COLO668 (cell line): ENCODE measurements around the gene COLEC12.
"Not testable (repeated sequence)": the region's sequence is repeated elsewhere in the genome, so short reads cannot be mapped to it uniquely, and the experiment has no call there.

Experiments
- DNase-seq: peaks from one replicate; lab custom pipeline; 2025; ENCODE audit not compliant: unreplicated experiment; lab: John Stamatoyannopoulos, UW

The COLEC12 gene

DNA sequence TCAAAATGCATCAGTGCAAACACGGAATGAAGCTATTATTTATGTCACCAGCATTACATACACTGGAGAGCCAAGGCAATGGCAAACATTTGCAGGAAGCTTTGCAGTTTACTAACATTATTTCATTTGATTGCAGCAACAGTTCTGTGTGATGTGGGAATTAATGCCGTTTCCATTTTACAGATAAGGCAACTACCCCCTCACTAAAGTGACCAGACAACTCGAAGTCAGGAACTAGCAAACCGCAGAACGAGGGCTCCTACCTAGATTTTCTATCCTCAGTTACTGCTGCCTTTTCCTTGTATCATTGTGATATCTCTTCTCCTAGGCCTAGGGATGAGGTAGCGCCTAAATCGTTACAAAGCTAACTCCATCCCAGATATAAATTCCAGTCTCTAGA lies 85.5 kb downstream of the COLEC12 start:
- no peak for DNase-seq

GRCh38 chr18:413233-413632 lies 87.3 kb downstream of the COLEC12 start:
- DNase-seq, result no peak

DNA sequence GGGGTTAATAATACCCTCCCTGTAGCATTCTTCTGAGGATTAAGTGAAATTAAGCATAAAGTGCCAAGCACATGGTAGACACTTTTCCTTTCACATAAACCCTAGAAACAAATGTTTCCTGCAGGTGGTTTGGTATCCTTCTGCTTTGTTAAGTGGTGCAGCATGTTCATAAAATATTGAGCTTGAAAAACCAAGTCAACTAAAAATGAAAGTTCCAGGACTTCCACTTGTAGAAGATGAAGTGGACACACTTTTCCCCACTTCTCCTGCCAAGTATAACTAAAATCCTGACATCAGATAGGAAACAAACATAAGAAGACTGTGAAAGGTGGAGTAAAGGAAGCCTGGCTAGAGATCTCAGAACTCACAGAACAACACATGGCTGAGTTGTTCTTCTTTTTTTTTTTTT lies 90.5 kb downstream of the COLEC12 start:
- no peak for DNase-seq

- DNase-seq, result no peak
These were observed 92.1 kb downstream of the COLEC12 start for GRCh38 chr18:408367-408766.

DNA sequence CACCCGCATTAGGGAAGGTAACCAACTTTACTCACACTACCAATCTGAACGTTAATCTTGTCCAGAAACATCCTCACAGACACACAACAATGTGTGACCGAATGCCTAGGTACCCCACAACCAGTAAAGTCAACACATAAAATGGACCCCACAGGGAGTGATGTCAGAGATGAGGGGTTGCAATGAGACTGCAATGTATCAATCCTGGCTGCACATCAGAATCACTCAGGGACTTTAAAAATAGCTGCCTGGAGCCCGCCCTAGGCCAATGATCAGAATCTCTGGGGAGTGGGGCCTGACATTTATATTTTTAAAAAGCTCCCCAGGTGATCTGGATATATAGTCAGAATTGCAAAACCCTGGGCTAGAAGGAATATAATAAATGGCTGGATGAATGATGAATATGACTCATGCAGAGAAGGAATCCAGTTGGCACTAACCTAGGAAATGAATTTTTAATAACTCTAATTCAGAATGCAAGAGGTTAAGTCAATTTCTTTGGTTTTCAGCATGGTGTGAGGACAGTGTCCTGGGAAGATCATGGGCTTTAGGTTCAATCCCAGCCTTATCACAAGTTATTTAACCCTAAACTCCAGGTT lies 92.8 kb downstream of the COLEC12 start:
- DNase-seq, result no peak

DNA sequence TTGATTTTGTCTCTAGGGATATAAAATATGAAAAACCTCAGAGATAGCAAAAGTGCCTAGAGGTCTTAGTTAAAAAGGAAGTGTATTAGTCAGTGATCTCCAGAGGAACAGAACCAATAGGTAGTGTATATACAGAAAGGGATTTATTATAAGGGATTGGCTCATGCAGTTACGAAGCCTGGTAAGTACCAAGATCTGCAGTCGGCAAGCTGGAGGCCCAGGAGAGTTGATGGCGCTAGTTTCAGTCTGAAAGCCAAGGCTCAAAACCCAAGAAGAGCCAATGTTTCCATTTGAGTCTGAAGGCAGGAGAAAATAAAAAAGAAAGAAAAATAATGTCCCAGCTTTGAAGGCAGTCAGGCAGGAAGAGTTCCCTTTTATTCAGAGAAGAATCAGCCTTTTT lies 93.3 kb downstream of the COLEC12 start:
- DNase-seq, result no peak

- no peak for DNase-seq
These were observed 93.8 kb downstream of the COLEC12 start for GRCh38 chr18:406677-407076.

GRCh38 chr18:405006-405405 lies 95.5 kb downstream of the COLEC12 start:
- DNase-seq, result not testable (repeated sequence)

- DNase-seq, result no peak
These were observed 96.4 kb downstream of the COLEC12 start for GRCh38 chr18:404061-404636.

DNA sequence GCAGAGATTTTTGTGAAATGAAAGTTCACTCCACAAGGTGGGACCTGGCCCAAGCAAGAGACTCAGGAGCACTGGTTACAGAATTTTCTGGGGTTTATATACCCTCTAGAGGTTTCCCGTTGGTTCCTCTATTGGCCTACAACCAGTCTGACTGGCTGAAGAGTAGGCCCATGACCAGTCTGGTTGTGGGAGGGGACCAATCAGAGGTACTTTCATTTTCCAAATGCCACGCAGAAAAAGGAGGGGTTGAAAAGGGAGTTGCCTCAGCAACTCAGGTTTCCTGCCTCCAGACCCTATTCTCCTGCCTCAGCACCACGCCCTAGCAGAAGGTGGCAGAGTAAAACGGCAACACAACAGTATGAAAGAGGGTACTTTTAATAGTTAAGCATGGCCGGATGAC lies 98.4 kb downstream of the COLEC12 start:
- DNase-seq, result no peak

DNA sequence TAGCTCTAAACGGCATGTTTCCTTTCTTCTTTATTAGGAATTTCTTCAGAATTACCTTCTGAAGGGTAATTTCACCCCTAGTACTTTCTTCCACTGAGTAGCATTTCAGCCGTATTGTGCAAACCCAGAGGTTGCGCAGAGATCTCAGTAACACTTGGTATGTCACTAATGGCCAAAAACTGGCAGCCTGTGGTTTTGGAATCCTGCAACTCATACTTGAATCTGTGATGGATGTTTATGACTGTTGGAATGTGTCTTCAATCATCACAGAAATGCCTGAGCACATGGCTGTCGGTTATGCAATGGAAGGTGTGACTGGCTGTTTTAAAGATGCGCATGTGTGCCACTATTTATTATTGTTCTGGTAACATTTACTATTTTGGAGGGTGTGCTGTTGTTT lies 100.0 kb downstream of the COLEC12 start:
- DNase-seq, result no peak

- no peak for DNase-seq
These were observed 100.8 kb downstream of the COLEC12 start for GRCh38 chr18:399631-400135.

DNA sequence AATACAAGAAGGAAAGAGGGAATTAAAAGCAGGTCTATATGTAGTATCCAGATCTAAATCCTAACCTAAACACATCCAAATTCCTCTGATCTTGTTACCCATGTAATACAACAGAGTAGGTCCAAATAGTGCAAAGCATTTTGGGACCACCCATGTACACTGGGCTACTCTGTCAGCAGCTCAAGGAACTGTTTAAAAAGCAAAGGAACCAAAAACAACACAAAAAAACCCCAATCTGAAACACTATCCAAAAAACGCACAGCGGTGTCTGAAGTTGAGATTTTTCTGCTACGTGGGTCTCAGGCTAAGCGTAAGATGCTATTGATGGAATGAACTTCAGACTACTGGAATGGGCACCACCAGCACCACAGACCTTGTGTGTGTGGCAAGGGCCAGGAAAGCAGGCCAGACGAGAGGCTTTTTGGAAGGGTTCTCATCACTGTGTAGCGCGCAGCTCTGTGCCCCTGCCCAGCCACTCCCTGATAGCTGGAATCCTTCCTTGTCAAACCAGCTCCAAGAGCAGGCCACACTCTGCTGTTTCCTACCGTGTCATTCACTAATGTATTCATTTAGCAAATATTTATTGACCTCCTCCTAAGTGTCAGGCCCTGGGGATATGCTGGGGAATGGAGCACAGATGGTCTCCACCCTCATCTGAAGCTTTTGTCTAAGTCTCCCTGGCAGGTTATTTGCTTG lies 101.4 kb downstream of the COLEC12 start:
- no peak for DNase-seq

- no peak for DNase-seq
These were observed 103.9 kb downstream of the COLEC12 start for GRCh38 chr18:396556-396955.

GRCh38 chr18:396251-396555 lies 104.3 kb downstream of the COLEC12 start:
- DNase-seq, result no peak

GRCh38 chr18:395456-396250 lies 104.8 kb downstream of the COLEC12 start:
- DNase-seq, result no peak

DNA sequence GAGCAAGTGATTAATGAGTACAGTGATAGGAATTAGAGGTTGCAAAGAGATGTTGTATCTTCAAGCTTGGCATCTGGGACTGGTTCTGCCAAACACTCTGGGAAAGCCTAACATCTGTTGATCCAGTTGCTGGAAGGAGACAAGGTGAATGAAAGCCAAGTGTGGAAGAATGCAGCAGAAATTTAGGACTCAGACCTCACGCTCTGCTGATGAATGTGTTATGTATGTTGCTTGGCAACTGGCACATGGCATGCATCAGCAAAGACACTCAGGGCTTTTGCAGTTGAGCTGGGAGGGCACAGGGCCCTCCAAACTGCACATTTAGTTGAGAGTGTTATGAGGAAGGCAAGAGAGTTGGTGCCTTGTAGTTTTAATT lies 105.5 kb downstream of the COLEC12 start:
- no peak for DNase-seq

- no peak for DNase-seq
These were observed 106.1 kb downstream of the COLEC12 start for GRCh38 chr18:394262-394986.

- DNase-seq, result no peak
These were observed 106.9 kb downstream of the COLEC12 start for GRCh38 chr18:393574-393957.

DNA sequence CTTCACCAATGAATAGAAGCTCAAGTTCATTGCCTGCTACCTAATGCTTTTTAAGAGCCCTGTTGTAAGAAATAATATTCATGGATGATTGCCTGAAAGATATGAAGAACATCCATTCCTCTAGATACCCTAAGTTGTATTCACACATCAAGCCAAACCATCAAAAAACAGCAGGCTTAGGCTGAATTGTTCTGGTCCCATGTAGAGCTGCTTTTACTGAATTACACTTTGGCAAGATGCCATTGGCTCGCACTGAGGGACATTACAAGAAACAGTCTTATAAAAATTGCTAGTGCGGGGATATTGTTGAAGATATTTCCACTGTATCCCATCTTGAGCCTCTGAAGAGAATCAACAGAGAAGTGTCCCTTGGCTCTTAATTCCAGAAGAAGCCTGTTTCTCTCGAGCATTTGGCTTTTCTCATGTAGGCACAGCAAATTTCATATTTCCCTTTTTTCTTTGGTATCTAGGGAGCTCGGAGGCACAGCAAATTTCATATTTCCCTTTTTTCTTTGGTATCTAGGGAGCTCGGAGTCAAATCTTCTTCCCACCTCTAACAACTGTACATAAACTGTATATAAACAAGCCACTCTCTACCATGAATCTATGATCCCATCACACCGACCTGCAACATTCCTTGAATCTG lies 107.5 kb downstream of the COLEC12 start:
- no peak for DNase-seq
